ENCODE data around the gene ABHD2.

GRCh38 chr15:89098281-89098680 lies 10.0 kb downstream of the ABHD2 start:
- TF ChIP-seq, protein P1, sequence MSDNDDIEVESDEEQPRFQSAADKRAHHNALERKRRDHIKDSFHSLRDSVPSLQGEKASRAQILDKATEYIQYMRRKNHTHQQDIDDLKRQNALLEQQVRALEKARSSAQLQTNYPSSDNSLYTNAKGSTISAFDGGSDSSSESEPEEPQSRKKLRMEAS (IDR thresholded peaks at IDR 0.05; ENCODE audit: low read depth, low read length), result no peak
- no peak for TF ChIP-seq CTCF (IDR thresholded peaks at IDR 0.05; ENCODE audit: low read depth, low read length)
- no peak for TF ChIP-seq MYC (IDR thresholded peaks at IDR 0.05; ENCODE audit: low read depth, low read length)
